Measurements from ENCODE around the gene TFEB.

TFEB gene

GRCh38 chr6:41653691-41654090 lies 81.7 kb downstream of the TFEB start:
- no peak for DNase-seq (ENCODE audit: low read depth in 3 of 3, low spot score in 1 of 3)

- no peak for DNase-seq (ENCODE audit: low read depth in 3 of 3, low spot score in 1 of 3)
Observed at GRCh38 chr6:41652866-41653652, 82.3 kb downstream of the TFEB start.

- DNase-seq (ENCODE audit: low read depth in 3 of 3, low spot score in 1 of 3), result no peak
Observed at GRCh38 chr6:41651962-41652657, 83.3 kb downstream of the TFEB start.

- no peak for DNase-seq (ENCODE audit: low read depth in 3 of 3, low spot score in 1 of 3)
Observed at GRCh38 chr6:41651246-41651961, 84.0 kb downstream of the TFEB start.

GRCh38 chr6:41650120-41650519 lies 85.3 kb downstream of the TFEB start:
- no peak for DNase-seq (ENCODE audit: low read depth in 3 of 3, low spot score in 1 of 3)

GRCh38 chr6:41649596-41649995 lies 85.8 kb downstream of the TFEB start:
- no peak for DNase-seq (ENCODE audit: low read depth in 3 of 3, low spot score in 1 of 3)

GRCh38 chr6:41648921-41649320 lies 86.5 kb downstream of the TFEB start:
- DNase-seq (ENCODE audit: low read depth in 3 of 3, low spot score in 1 of 3), result no peak

- no peak for DNase-seq (ENCODE audit: low read depth in 3 of 3, low spot score in 1 of 3)
Observed at GRCh38 chr6:41648070-41648585, 87.3 kb downstream of the TFEB start.

GRCh38 chr6:41647061-41647511 lies 88.3 kb downstream of the TFEB start:
- DNase-seq (ENCODE audit: low read depth in 3 of 3, low spot score in 1 of 3), result no peak

- DNase-seq (ENCODE audit: low read depth in 3 of 3, low spot score in 1 of 3), result no peak
Observed at GRCh38 chr6:41646026-41646795, 89.2 kb downstream of the TFEB start.

- no peak for DNase-seq (ENCODE audit: low read depth in 3 of 3, low spot score in 1 of 3)
Observed at GRCh38 chr6:41645007-41645618, 90.3 kb downstream of the TFEB start.

- no peak for DNase-seq (ENCODE audit: low read depth in 3 of 3, low spot score in 1 of 3)
Observed at GRCh38 chr6:41644297-41644879, 91.0 kb downstream of the TFEB start.

GRCh38 chr6:41643899-41644269 lies 91.5 kb downstream of the TFEB start:
- DNase-seq (ENCODE audit: low read depth in 3 of 3, low spot score in 1 of 3), result no peak

GRCh38 chr6:41642960-41643898 lies 92.2 kb downstream of the TFEB start:
- no peak for DNase-seq (ENCODE audit: low read depth in 3 of 3, low spot score in 1 of 3)

- DNase-seq (ENCODE audit: low read depth in 3 of 3, low spot score in 1 of 3), result no peak
Observed at GRCh38 chr6:41642090-41642959, 93.1 kb downstream of the TFEB start.

- DNase-seq (ENCODE audit: low read depth in 3 of 3, low spot score in 1 of 3), result no peak
Observed at GRCh38 chr6:41641352-41641925, 94.0 kb downstream of the TFEB start.

- DNase-seq (ENCODE audit: low read depth in 3 of 3, low spot score in 1 of 3), result no peak
Observed at GRCh38 chr6:41640426-41640825, 95.0 kb downstream of the TFEB start.
